ENCODE measurements around the gene NECAB2.

Gene NECAB2

GRCh38 chr16:83953796-83954576, 14.1 kb upstream of the NECAB2 start:
- peaks cover 13% of the 10 kb centered on the region for H3K27me3 ChIP-seq (ENCODE audit: insufficient read depth, insufficient read length)
- no peaks in the 10 kb centered on the region for H3K36me3 ChIP-seq (ENCODE audit: insufficient read depth, insufficient read length, low read length)
- no peak for DNase-seq (ENCODE audit: low read depth, low spot score)
- H3K4me3 ChIP-seq (ENCODE audit: insufficient read length, low read depth): peak overlapping the region; percentile 58
- TF ChIP-seq YY1 (IDR thresholded peaks at IDR 0.05; ENCODE audit: insufficient read depth, insufficient read length) (no peak), SUZ12 (IDR thresholded peaks at IDR 0.05; ENCODE audit: extremely low read depth, insufficient read depth, insufficient read length) (no peak), ZNF274 (IDR thresholded peaks at IDR 0.05; ENCODE audit: low read depth, low read length) (no peak)
- peak overlapping the region; percentile 86 for H3K9ac ChIP-seq (ENCODE audit: insufficient read length, low read depth)
- H3K4me1 ChIP-seq (ENCODE audit: insufficient read depth, insufficient read length): peaks cover 14% of the 10 kb centered on the region
- no peaks in the 10 kb centered on the region for H3K9me3 ChIP-seq (ENCODE audit: insufficient read depth, low read length)

GRCh38 chr16:83954577-83955016, 13.4 kb upstream of the NECAB2 start:
- TF ChIP-seq YY1 (IDR thresholded peaks at IDR 0.05; ENCODE audit: insufficient read depth, insufficient read length) (no peak), SUZ12 (IDR thresholded peaks at IDR 0.05; ENCODE audit: extremely low read depth, insufficient read depth, insufficient read length) (no peak), ZNF274 (IDR thresholded peaks at IDR 0.05; ENCODE audit: low read depth, low read length) (no peak)
- peak; percentile 35 for DNase-seq (ENCODE audit: low read depth, low spot score)
- Histone ChIP-seq H3K27me3 (ENCODE audit: insufficient read depth, insufficient read length) (peaks cover 13% of the 10 kb centered on the region), H3K4me1 (ENCODE audit: insufficient read depth, insufficient read length) (peaks cover 14% of the 10 kb centered on the region), H3K9ac (ENCODE audit: insufficient read length, low read depth) (peak overlapping the region; percentile 3), H3K4me3 (ENCODE audit: insufficient read length, low read depth) (no peak overlapping the region), H3K9me3 (ENCODE audit: insufficient read depth, low read length) (no peaks in the 10 kb centered on the region), H3K36me3 (ENCODE audit: insufficient read depth, insufficient read length, low read length) (peaks cover 2% of the 10 kb centered on the region)

- no peak for DNase-seq (ENCODE audit: low read depth, low spot score)
- no peak overlapping the region for H3K4me3 ChIP-seq (ENCODE audit: insufficient read length, low read depth)
These were observed 12.6 kb upstream of the NECAB2 start for GRCh38 chr16:83955218-83956130.

GRCh38 chr16:83956336-83957289, 11.4 kb upstream of the NECAB2 start:
- Histone ChIP-seq H3K9ac (ENCODE audit: insufficient read length, low read depth) (no peak overlapping the region), H3K27me3 (ENCODE audit: insufficient read depth, insufficient read length) (peaks cover 13% of the 10 kb centered on the region), H3K36me3 (ENCODE audit: insufficient read depth, insufficient read length, low read length) (peaks cover 8% of the 10 kb centered on the region), H3K4me1 (ENCODE audit: insufficient read depth, insufficient read length) (peaks cover 12% of the 10 kb centered on the region), H3K4me3 (ENCODE audit: insufficient read length, low read depth) (no peak overlapping the region), H3K9me3 (ENCODE audit: insufficient read depth, low read length) (no peaks in the 10 kb centered on the region)
- peak; percentile 90 for DNase-seq (ENCODE audit: low read depth, low spot score)
- TF ChIP-seq SUZ12 (IDR thresholded peaks at IDR 0.05; ENCODE audit: extremely low read depth, insufficient read depth, insufficient read length): no peak

More at GRCh38 chr16:83955218-83956130, 12.6 kb upstream of the NECAB2 start:
- Histone ChIP-seq H3K36me3 (ENCODE audit: insufficient read depth, insufficient read length, low read length) (peaks cover 5% of the 10 kb centered on the region), H3K9ac (ENCODE audit: insufficient read length, low read depth) (no peak overlapping the region), H3K9me3 (ENCODE audit: insufficient read depth, low read length) (no peaks in the 10 kb centered on the region), H3K4me1 (ENCODE audit: insufficient read depth, insufficient read length) (peaks cover 14% of the 10 kb centered on the region), H3K27me3 (ENCODE audit: insufficient read depth, insufficient read length) (peaks cover 13% of the 10 kb centered on the region)
- TF ChIP-seq YY1 (IDR thresholded peaks at IDR 0.05; ENCODE audit: insufficient read depth, insufficient read length): no peak
- TF ChIP-seq SUZ12 (IDR thresholded peaks at IDR 0.05; ENCODE audit: extremely low read depth, insufficient read depth, insufficient read length): no peak
- TF ChIP-seq ZNF274 (IDR thresholded peaks at IDR 0.05; ENCODE audit: low read depth, low read length): no peak

- H3K36me3 ChIP-seq (ENCODE audit: insufficient read depth, insufficient read length, low read length): peaks cover 8% of the 10 kb centered on the region
- H3K4me3 ChIP-seq (ENCODE audit: insufficient read length, low read depth): no peak overlapping the region
- peaks cover 12% of the 10 kb centered on the region for H3K4me1 ChIP-seq (ENCODE audit: insufficient read depth, insufficient read length)
- no peak overlapping the region for H3K9ac ChIP-seq (ENCODE audit: insufficient read length, low read depth)
- peaks cover 13% of the 10 kb centered on the region for H3K27me3 ChIP-seq (ENCODE audit: insufficient read depth, insufficient read length)
- TF ChIP-seq SUZ12 (IDR thresholded peaks at IDR 0.05; ENCODE audit: extremely low read depth, insufficient read depth, insufficient read length) (no peak), YY1 (IDR thresholded peaks at IDR 0.05; ENCODE audit: insufficient read depth, insufficient read length) (no peak), ZNF274 (IDR thresholded peaks at IDR 0.05; ENCODE audit: low read depth, low read length) (no peak)
- DNase-seq (ENCODE audit: low read depth, low spot score): no peak
- no peaks in the 10 kb centered on the region for H3K9me3 ChIP-seq (ENCODE audit: insufficient read depth, low read length)
These were observed 10.7 kb upstream of the NECAB2 start for GRCh38 chr16:83957296-83957855.

GRCh38 chr16:83958137-83958845, 9.8 kb upstream of the NECAB2 start:
- Histone ChIP-seq H3K4me3 (ENCODE audit: insufficient read length, low read depth) (no peak overlapping the region), H3K4me1 (ENCODE audit: insufficient read depth, insufficient read length) (peaks cover 9% of the 10 kb centered on the region), H3K27me3 (ENCODE audit: insufficient read depth, insufficient read length) (peaks cover 13% of the 10 kb centered on the region), H3K36me3 (ENCODE audit: insufficient read depth, insufficient read length, low read length) (peaks cover 8% of the 10 kb centered on the region), H3K9ac (ENCODE audit: insufficient read length, low read depth) (no peak overlapping the region), H3K9me3 (ENCODE audit: insufficient read depth, low read length) (no peaks in the 10 kb centered on the region)
- no peak for DNase-seq (ENCODE audit: low read depth, low spot score)
- TF ChIP-seq ZNF274 (IDR thresholded peaks at IDR 0.05; ENCODE audit: low read depth, low read length) (no peak), YY1 (IDR thresholded peaks at IDR 0.05; ENCODE audit: insufficient read depth, insufficient read length) (no peak), SUZ12 (IDR thresholded peaks at IDR 0.05; ENCODE audit: extremely low read depth, insufficient read depth, insufficient read length) (no peak)
